ENCODE data around the gene GSX1.

GSX1 gene

GRCh38 chr13:27822873-27823311, 30.6 kb downstream of the GSX1 start:
- no peak overlapping the region for H3K9ac ChIP-seq (ENCODE audit: low read length)
- no peaks in the 10 kb centered on the region for H3K36me3 ChIP-seq (ENCODE audit: control insufficient read depth, insufficient read depth, low read length)
- H3K4me1 ChIP-seq (ENCODE audit: control insufficient read depth, insufficient read depth, low read length), result peaks cover 11% of the 10 kb centered on the region
- no peak overlapping the region for H3K4me3 ChIP-seq (ENCODE audit: low read length)
- no peaks in the 10 kb centered on the region for H3K9me3 ChIP-seq (ENCODE audit: control insufficient read depth, low read length)
- peaks cover 68% of the 10 kb centered on the region for H3K27me3 ChIP-seq (ENCODE audit: control insufficient read depth, insufficient read depth, low read length)

GRCh38 chr13:27824121-27824520, 31.8 kb downstream of the GSX1 start:
- Histone ChIP-seq H3K9ac (ENCODE audit: low read length) (no peak overlapping the region), H3K9me3 (ENCODE audit: control insufficient read depth, low read length) (no peaks in the 10 kb centered on the region), H3K27me3 (ENCODE audit: control insufficient read depth, insufficient read depth, low read length) (peaks cover 68% of the 10 kb centered on the region), H3K4me3 (ENCODE audit: low read length) (no peak overlapping the region), H3K36me3 (ENCODE audit: control insufficient read depth, insufficient read depth, low read length) (no peaks in the 10 kb centered on the region), H3K4me1 (ENCODE audit: control insufficient read depth, insufficient read depth, low read length) (peaks cover 11% of the 10 kb centered on the region)

- H3K9me3 ChIP-seq (ENCODE audit: control insufficient read depth, low read length), result no peaks in the 10 kb centered on the region
- peaks cover 11% of the 10 kb centered on the region for H3K4me1 ChIP-seq (ENCODE audit: control insufficient read depth, insufficient read depth, low read length)
- H3K9ac ChIP-seq (ENCODE audit: low read length), result no peak overlapping the region
- no peak overlapping the region for H3K4me3 ChIP-seq (ENCODE audit: low read length)
- no peaks in the 10 kb centered on the region for H3K36me3 ChIP-seq (ENCODE audit: control insufficient read depth, insufficient read depth, low read length)
- peaks cover 59% of the 10 kb centered on the region for H3K27me3 ChIP-seq (ENCODE audit: control insufficient read depth, insufficient read depth, low read length)
Observed at GRCh38 chr13:27825072-27825471, 32.8 kb downstream of the GSX1 start.

DNA sequence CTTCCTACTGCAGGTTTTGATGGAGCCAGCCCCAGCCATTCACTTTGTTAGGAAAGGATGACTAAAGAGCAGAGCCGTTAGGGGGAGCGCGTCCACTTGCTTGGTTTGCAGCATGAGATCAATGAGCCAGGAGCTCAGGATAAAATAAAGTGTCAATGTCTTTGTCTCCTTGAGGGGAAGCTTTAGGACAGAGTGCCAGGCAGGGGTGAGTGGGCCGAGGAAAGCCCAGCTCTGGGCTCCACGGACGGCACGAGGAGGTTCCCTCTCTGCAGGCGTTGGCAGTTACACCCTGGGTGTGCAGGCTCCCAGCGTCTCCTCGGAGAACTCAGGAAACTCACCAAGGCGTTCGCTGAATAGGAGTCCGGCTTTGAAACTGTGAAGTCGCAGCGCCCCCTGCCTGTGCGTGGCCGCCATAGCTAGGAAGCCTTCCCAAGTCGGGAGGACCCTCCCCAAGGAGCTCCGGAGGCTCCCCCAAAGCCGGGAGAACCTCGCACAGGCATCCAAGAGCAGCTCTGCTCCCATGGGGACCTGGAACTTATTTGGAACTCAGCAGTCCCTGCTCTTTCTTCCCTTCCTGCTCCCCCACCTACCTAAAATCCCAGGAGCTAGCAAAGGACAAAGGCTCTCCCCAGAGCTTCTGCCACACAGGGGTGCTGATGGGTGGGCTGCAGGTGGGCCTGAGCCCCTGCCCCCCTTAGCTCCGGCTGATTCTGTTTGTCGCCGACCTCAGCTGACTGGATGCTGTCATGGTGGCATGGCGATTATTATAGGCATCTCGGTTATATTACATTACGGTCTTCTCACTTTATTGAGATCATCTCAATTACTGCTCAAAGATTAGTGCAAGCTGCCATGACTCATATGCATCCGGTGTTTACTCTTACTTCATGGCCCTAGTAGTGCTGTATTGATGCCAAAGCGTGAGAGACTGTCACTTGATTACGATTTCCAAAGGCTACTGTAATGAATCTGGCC, 34.4 kb downstream of the GSX1 start:
- Histone ChIP-seq H3K4me1 (ENCODE audit: control insufficient read depth, insufficient read depth, low read length) (peaks cover 11% of the 10 kb centered on the region), H3K4me3 (ENCODE audit: low read length) (no peak overlapping the region), H3K9ac (ENCODE audit: low read length) (no peak overlapping the region), H3K27me3 (ENCODE audit: control insufficient read depth, insufficient read depth, low read length) (peaks cover 46% of the 10 kb centered on the region), H3K9me3 (ENCODE audit: control insufficient read depth, low read length) (no peaks in the 10 kb centered on the region), H3K36me3 (ENCODE audit: control insufficient read depth, insufficient read depth, low read length) (no peaks in the 10 kb centered on the region)

- Histone ChIP-seq H3K9ac (ENCODE audit: low read length) (no peak overlapping the region), H3K9me3 (ENCODE audit: control insufficient read depth, low read length) (no peaks in the 10 kb centered on the region), H3K27me3 (ENCODE audit: control insufficient read depth, insufficient read depth, low read length) (peaks cover 37% of the 10 kb centered on the region), H3K36me3 (ENCODE audit: control insufficient read depth, insufficient read depth, low read length) (no peaks in the 10 kb centered on the region), H3K4me3 (ENCODE audit: low read length) (no peak overlapping the region), H3K4me1 (ENCODE audit: control insufficient read depth, insufficient read depth, low read length) (peaks cover 11% of the 10 kb centered on the region)
Observed at GRCh38 chr13:27827646-27828045, 35.4 kb downstream of the GSX1 start.

DNA sequence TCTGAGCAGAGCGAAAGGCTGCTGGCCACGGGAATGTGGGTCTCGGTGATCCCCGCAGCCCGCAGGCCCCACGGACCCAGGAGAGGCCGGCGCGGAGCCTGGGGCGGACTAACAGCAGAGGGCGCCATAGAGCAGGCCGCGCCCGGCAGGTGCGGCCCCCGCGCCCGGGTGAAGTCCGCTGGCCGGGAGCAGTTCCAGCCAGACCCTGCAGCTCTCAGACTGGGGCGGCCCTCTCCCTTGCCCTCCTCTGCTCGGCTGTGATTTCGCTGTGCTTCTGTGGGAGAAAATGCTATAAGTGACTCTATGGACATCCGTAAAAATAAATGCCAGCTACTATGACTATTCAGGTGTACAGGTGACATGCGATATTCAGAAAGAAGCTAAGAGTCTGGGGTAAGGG, 37.7 kb downstream of the GSX1 start:
- Histone ChIP-seq H3K27me3 (ENCODE audit: control insufficient read depth, insufficient read depth, low read length) (peaks cover 13% of the 10 kb centered on the region), H3K4me3 (ENCODE audit: low read length) (no peak overlapping the region), H3K36me3 (ENCODE audit: control insufficient read depth, insufficient read depth, low read length) (no peaks in the 10 kb centered on the region), H3K9me3 (ENCODE audit: control insufficient read depth, low read length) (no peaks in the 10 kb centered on the region), H3K9ac (ENCODE audit: low read length) (no peak overlapping the region), H3K4me1 (ENCODE audit: control insufficient read depth, insufficient read depth, low read length) (peaks cover 11% of the 10 kb centered on the region)

- H3K9ac ChIP-seq (ENCODE audit: low read length), result no peak overlapping the region
- no peaks in the 10 kb centered on the region for H3K4me1 ChIP-seq (ENCODE audit: control insufficient read depth, insufficient read depth, low read length)
- peaks cover 4% of the 10 kb centered on the region for H3K27me3 ChIP-seq (ENCODE audit: control insufficient read depth, insufficient read depth, low read length)
- H3K4me3 ChIP-seq (ENCODE audit: low read length), result no peak overlapping the region
- H3K9me3 ChIP-seq (ENCODE audit: control insufficient read depth, low read length), result no peaks in the 10 kb centered on the region
- H3K36me3 ChIP-seq (ENCODE audit: control insufficient read depth, insufficient read depth, low read length), result no peaks in the 10 kb centered on the region
Observed at GRCh38 chr13:27833206-27833605, 40.9 kb downstream of the GSX1 start.

GRCh38 chr13:27834095-27834494, 41.8 kb downstream of the GSX1 start:
- Histone ChIP-seq H3K4me1 (ENCODE audit: control insufficient read depth, insufficient read depth, low read length) (no peaks in the 10 kb centered on the region), H3K9ac (ENCODE audit: low read length) (no peak overlapping the region), H3K9me3 (ENCODE audit: control insufficient read depth, low read length) (no peaks in the 10 kb centered on the region), H3K27me3 (ENCODE audit: control insufficient read depth, insufficient read depth, low read length) (peaks cover 4% of the 10 kb centered on the region), H3K36me3 (ENCODE audit: control insufficient read depth, insufficient read depth, low read length) (no peaks in the 10 kb centered on the region), H3K4me3 (ENCODE audit: low read length) (no peak overlapping the region)

- Histone ChIP-seq H3K4me1 (ENCODE audit: control insufficient read depth, insufficient read depth, low read length) (peaks cover 8% of the 10 kb centered on the region), H3K27me3 (ENCODE audit: control insufficient read depth, insufficient read depth, low read length) (no peaks in the 10 kb centered on the region), H3K9me3 (ENCODE audit: control insufficient read depth, low read length) (no peaks in the 10 kb centered on the region), H3K36me3 (ENCODE audit: control insufficient read depth, insufficient read depth, low read length) (no peaks in the 10 kb centered on the region), H3K4me3 (ENCODE audit: low read length) (no peak overlapping the region), H3K9ac (ENCODE audit: low read length) (no peak overlapping the region)
Observed at GRCh38 chr13:27835799-27836198, 43.5 kb downstream of the GSX1 start.

DNA sequence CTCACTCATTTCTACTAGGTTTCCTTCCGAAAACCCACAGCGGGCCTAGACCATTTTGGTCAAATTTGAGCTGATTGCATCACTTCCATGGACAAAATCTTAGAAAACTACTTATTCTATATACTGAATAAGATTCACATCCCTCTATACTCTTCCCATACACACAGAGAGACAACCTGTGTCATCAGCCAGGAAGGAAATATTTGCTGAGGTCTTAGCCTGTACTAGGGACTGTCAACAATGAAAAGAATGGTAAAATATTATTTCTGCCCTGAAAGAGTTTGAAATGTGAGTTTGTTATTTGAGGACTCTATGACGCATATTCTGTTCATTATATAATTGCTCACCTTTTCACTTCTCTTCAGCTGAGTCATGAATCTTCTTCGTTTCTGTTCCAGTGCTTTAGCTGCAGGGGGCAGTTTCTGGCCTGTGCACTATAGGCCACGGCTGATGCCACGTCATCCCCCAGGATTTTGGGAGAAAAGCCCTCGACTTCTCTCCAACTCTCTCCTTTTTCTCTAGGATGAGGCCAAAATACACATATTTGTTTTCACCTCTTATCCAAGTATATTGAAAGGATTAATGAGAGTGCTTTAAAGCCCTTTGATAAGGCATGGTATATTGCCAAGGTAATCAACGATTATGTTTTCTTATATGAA, 47.7 kb downstream of the GSX1 start:
- H3K9ac ChIP-seq (ENCODE audit: low read length), result no peak overlapping the region
- H3K4me3 ChIP-seq (ENCODE audit: low read length), result no peak overlapping the region
- peaks cover 8% of the 10 kb centered on the region for H3K4me1 ChIP-seq (ENCODE audit: control insufficient read depth, insufficient read depth, low read length)
- no peaks in the 10 kb centered on the region for H3K36me3 ChIP-seq (ENCODE audit: control insufficient read depth, insufficient read depth, low read length)
- no peaks in the 10 kb centered on the region for H3K9me3 ChIP-seq (ENCODE audit: control insufficient read depth, low read length)
- H3K27me3 ChIP-seq (ENCODE audit: control insufficient read depth, insufficient read depth, low read length), result no peaks in the 10 kb centered on the region

DNA sequence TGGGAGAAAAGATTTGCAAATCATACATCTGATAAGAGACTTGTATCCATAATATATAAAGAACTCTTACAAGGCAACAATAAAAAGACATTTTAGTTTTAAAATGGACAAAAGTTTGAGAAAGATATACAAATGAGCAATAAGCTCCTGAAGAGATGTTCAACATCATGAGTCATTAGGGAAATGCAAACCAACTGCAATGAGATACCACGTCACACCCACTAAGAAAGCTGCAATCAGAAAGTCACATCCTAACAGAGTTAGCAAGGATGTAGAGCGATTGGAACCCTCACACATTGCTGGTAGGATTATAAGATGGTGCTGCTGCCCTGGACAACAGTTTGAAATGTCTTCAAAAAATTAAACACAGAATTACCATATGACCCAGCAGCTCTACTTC, 50.3 kb downstream of the GSX1 start:
- H3K9ac ChIP-seq (ENCODE audit: low read length), result no peak overlapping the region
- H3K4me3 ChIP-seq (ENCODE audit: low read length), result no peak overlapping the region
- no peaks in the 10 kb centered on the region for H3K9me3 ChIP-seq (ENCODE audit: control insufficient read depth, low read length)
- no peaks in the 10 kb centered on the region for H3K36me3 ChIP-seq (ENCODE audit: control insufficient read depth, insufficient read depth, low read length)
- H3K27me3 ChIP-seq (ENCODE audit: control insufficient read depth, insufficient read depth, low read length), result no peaks in the 10 kb centered on the region
- peaks cover 8% of the 10 kb centered on the region for H3K4me1 ChIP-seq (ENCODE audit: control insufficient read depth, insufficient read depth, low read length)
